GM12878 (cell line): Measurements from ENCODE around the gene FAM131B. TPM values are rescaled to one million over a fixed set of nuclear protein-coding genes. Genes with fewer than 3 reads are reported as not detected.

ENCODE experiments used
- ASH2L ChIP-seq: fragments of 300-600, 200-600 bp; sonication (generic); IDR thresholded peaks from 2 replicates; pipeline ENCODE4 v1.6.1; 2017; ENCODE audit warnings: low read depth, mild to moderate bottlenecking, borderline replicate concordance
- ATF2 ChIP-seq: IDR thresholded peaks from 2 replicates; pipeline ENCODE4 v1.6.1; 2012; ENCODE audit warnings: low read length, inconsistent platforms
- BHLHE40 ChIP-seq, 2 experiments: fragments of 450-650 bp in 1 of 2; IDR thresholded peaks; 2 replicates each; pipeline ENCODE4 v1.6.1; 2011 to 2017; ENCODE audit warnings: low read depth in 2 of 2, borderline replicate concordance in 1 of 2, improper control_type of control experiment in 1 of 2, low read length in 1 of 2, mild to moderate bottlenecking in 1 of 2
- BMI1 ChIP-seq: fragments of 450-650 bp; IDR thresholded peaks from 2 replicates; pipeline ENCODE4 v1.6.1; 2016; ENCODE audit warnings: mild to moderate bottlenecking, moderate library complexity, borderline replicate concordance
- CBX5 ChIP-seq: sonication (generic); IDR thresholded peaks from 2 replicates; pipeline ENCODE4 v1.6.1; 2016; ENCODE audit warnings: low read depth, moderate library complexity, mild to moderate bottlenecking, inconsistent platforms
- CEBPB ChIP-seq, 2 experiments: fragments of 150-350 bp in 1 of 2; IDR thresholded peaks; 2 replicates each; pipeline ENCODE4 v1.6.1; 2012 to 2014; ENCODE audit warnings: low read depth in 2 of 2, low read length in 2 of 2, borderline replicate concordance in 1 of 2, inconsistent platforms in 1 of 2
- EED ChIP-seq: sonication (generic); IDR thresholded peaks from 2 replicates; pipeline ENCODE4 v1.6.1; 2016; ENCODE audit warnings: antibody characterized with exemption, low read depth
- ELK1 ChIP-seq: IDR thresholded peaks from 2 replicates; pipeline ENCODE4 v1.6.1; 2012; ENCODE audit warnings: low read depth, low read length, improper control_type of control experiment
- ETV6 ChIP-seq, 2 experiments: fragments of 450-650 bp in 1 of 2; IDR thresholded peaks in 1 of 2; conservative IDR thresholded peaks in 1 of 2; 2 replicates each; pipeline ENCODE4 v1.6.1; 2014; ENCODE audit warnings: antibody characterized with exemption in 1 of 2, borderline replicate concordance in 1 of 2, low read depth in 1 of 2, mild to moderate bottlenecking in 1 of 2, moderate library complexity in 1 of 2
- MEF2A ChIP-seq: IDR thresholded peaks from 2 replicates; pipeline ENCODE4 v1.6.1; 2011; ENCODE audit warnings: low read depth, mild to moderate bottlenecking, low read length, moderate library complexity; ENCODE audit not compliant: insufficient read depth
- MTA3 ChIP-seq: IDR thresholded peaks from 2 replicates; pipeline ENCODE4 v1.6.1; 2012; ENCODE audit warnings: low read length, inconsistent platforms, borderline replicate concordance
- NBN ChIP-seq: fragments of 450-650 bp; IDR thresholded peaks from 2 replicates; pipeline ENCODE4 v1.6.1; 2016
- PBX3 ChIP-seq: IDR thresholded peaks from 2 replicates; pipeline ENCODE4 v1.6.1; 2011; ENCODE audit warnings: mild to moderate bottlenecking, low read depth, low read length, moderate library complexity; ENCODE audit not compliant: insufficient replicate concordance
- POLR2A ChIP-seq: IDR thresholded peaks from 2 replicates; pipeline ENCODE4 v1.6.1; 2011; ENCODE audit warnings: low read depth, mild to moderate bottlenecking, low read length
- POU2F2 ChIP-seq: IDR thresholded peaks from 3 replicates; pipeline ENCODE4 v1.6.1; 2011; ENCODE audit warnings: low read depth, mild to moderate bottlenecking, low read length, borderline replicate concordance
- RELB ChIP-seq: fragments of 450-650 bp; IDR thresholded peaks from 2 replicates; pipeline ENCODE4 v1.6.1; 2017; ENCODE audit warnings: low read depth, mild to moderate bottlenecking, moderate library complexity
- TCF12 ChIP-seq: IDR thresholded peaks from 2 replicates; pipeline ENCODE4 v1.6.1; 2011; ENCODE audit warnings: low read depth, mild to moderate bottlenecking, low read length
- USF1 ChIP-seq: IDR thresholded peaks from 2 replicates; pipeline ENCODE4 v1.6.1; 2011; ENCODE audit warnings: borderline replicate concordance, low read depth, mild to moderate bottlenecking, moderate library complexity, mixed read lengths, low read length; ENCODE audit not compliant: insufficient read depth; ENCODE audit errors: extremely low read length
- WRNIP1 ChIP-seq: IDR thresholded peaks from 2 replicates; pipeline ENCODE4 v1.6.1; 2011; ENCODE audit warnings: low read depth, low read length, improper control_type of control experiment, borderline replicate concordance
- ZNF207 ChIP-seq: fragments of 450-650 bp; IDR thresholded peaks from 2 replicates; pipeline ENCODE4 v1.6.1; 2014; ENCODE audit warnings: antibody characterized with exemption, mild to moderate bottlenecking, borderline replicate concordance
- ZSCAN29 ChIP-seq: fragments of 450-650 bp; IDR thresholded peaks from 2 replicates; pipeline ENCODE4 v1.6.1; 2017; ENCODE audit warnings: mild to moderate bottlenecking, moderate library complexity
- polyA plus RNA-seq, 11 experiments: library from polyadenylated mRNA; depleted of rRNA in 4 of 11; unstranded in 6 of 11; stranded (reverse) in 5 of 11; fragments of >200 nt; fragmentation: Nextera tagmentation in 4 of 11; fragmentation: Illumina TruSeq in 1 of 11; extraction: Ambion mirVana in 4 of 11; extraction: Trizol in 1 of 11; gene quantifications; 1 replicate in 1 of 11; 2 replicates in 10 of 11; pipeline versions ENCODE4 v1.2.1 to v1.2.3, GENCODE V29; 2011 to 2016; ENCODE audit warnings: inconsistent platforms in 2 of 11, missing spikeins in 2 of 11, low read depth in 1 of 11
- total RNA-seq, 4 experiments: library from RNA; depleted of rRNA in 3 of 4; stranded (reverse); fragments of >200 nt in 3 of 4; fragmentation: Illumina TruSeq in 1 of 4; extraction: Trizol in 1 of 4; gene quantifications; 2 replicates each; pipeline versions ENCODE4 v1.2.1 to v1.2.3, GENCODE V29; 2013 to 2021

FAM131B gene
- total and polyA plus RNA-seq, 10 of the 15 experiments (the other 5 are each of a cell fraction or from before 2014, with no cell fraction given), result 0.03 to 0.05 TPM; not detected in 8

GRCh38 chr7:143385891-143386781, 23.6 kb upstream of the FAM131B start (continued):
- TF ChIP-seq ZNF207 (no peak), POLR2A (peak; percentile 36; the same call in 1 of the 2 replicates), ELK1 (no peak), CEBPB (IDR thresholded peaks at IDR 0.05; ENCODE audit: borderline replicate concordance in 1 of 2, low read depth in 2 of 2, low read length in 2 of 2) (no peak), MTA3 (no peak), ETV6 (conservative IDR thresholded peaks at IDR 0.05 in 1 of 2, IDR thresholded peaks at IDR 0.05 in 1 of 2; ENCODE audit: borderline replicate concordance in 1 of 2, low read depth in 1 of 2) (no peak), TCF12 (no peak), BMI1 (peak; percentile 46; the same call in 1 of the 2 replicates), USF1 (no peak), PBX3 (no peak), EED (no peak), RELB (no peak), ZSCAN29 (no peak), MEF2A (no peak), NBN (peak; percentile 89), POU2F2 (no peak), CBX5 (no peak), ASH2L (no peak), BHLHE40 (IDR thresholded peaks at IDR 0.05; ENCODE audit: borderline replicate concordance in 1 of 2, low read depth in 2 of 2, low read length in 1 of 2) (peak in 1 of 2 experiments; percentile 68; a peak in 3 of 4 replicates), WRNIP1 (no peak), ATF2 (no peak)
